ENCODE results near the gene DNAJC17. TPM values are rescaled to one million over a fixed set of nuclear protein-coding genes. Genes with fewer than 3 reads are reported as not detected.

Gene DNAJC17
- total RNA-seq, 1 donor from 2014 or later: 49.3 TPM

- no peak for DNase-seq (ENCODE audit: low spot score)
- Mint-ChIP-seq H3K36me3 (peaks cover 22% of the 10 kb centered on the region), H3K27me3 (ENCODE audit: insufficient read depth, low read depth) (peaks cover 3% of the 10 kb centered on the region), H3K4me1 (peaks cover 3% of the 10 kb centered on the region), H3K9me3 (no peaks in the 10 kb centered on the region), H3K27ac (peak overlapping the region; percentile 4), H3K4me3 (no peak overlapping the region)
- no peak overlapping the region for H2AFZ ChIP-seq (replicated peaks)
- H3K36me3 ChIP-seq: no peaks in the 10 kb centered on the region
- no peak overlapping the region for H3K9ac ChIP-seq
- no peaks in the 10 kb centered on the region for H3K9me3 ChIP-seq (ENCODE audit: low read depth)
- H3F3A ChIP-seq (ENCODE audit: low read depth): no peaks in the 10 kb centered on the region
- no peak overlapping the region for H3K27ac ChIP-seq
- H4K20me1 ChIP-seq (ENCODE audit: low read depth): no peaks in the 10 kb centered on the region
- H3K4me3 ChIP-seq: no peak overlapping the region
- no peak overlapping the region for H3K4me2 ChIP-seq
- H3K27me3 ChIP-seq: no peaks in the 10 kb centered on the region
- no peaks in the 10 kb centered on the region for H3K79me2 ChIP-seq (ENCODE audit: low read depth)
- TF ChIP-seq CTCF (IDR thresholded peaks at IDR 0.05) (no peak), EZH2 (IDR thresholded peaks at IDR 0.05) (no peak), EZH2phosphoT487 (IDR thresholded peaks at IDR 0.05) (no peak)
- no peaks in the 10 kb centered on the region for H3K4me1 ChIP-seq
These were observed 32.3 kb downstream of the DNAJC17 start for GRCh38 chr15:40775007-40775406.

- Histone ChIP-seq H3K4me1 (no peaks in the 10 kb centered on the region), H3K9ac (no peak overlapping the region), H2AFZ (replicated peaks) (no peak overlapping the region), H3K9me3 (ENCODE audit: low read depth) (no peaks in the 10 kb centered on the region), H3K27ac (no peak overlapping the region), H4K20me1 (ENCODE audit: low read depth) (no peaks in the 10 kb centered on the region), H3K79me2 (ENCODE audit: low read depth) (no peaks in the 10 kb centered on the region), H3K4me2 (no peak overlapping the region), H3K4me3 (no peak overlapping the region), H3K36me3 (no peaks in the 10 kb centered on the region), H3F3A (ENCODE audit: low read depth) (no peaks in the 10 kb centered on the region), H3K27me3 (no peaks in the 10 kb centered on the region)
- Mint-ChIP-seq H3K4me1 (peaks cover 9% of the 10 kb centered on the region), H3K36me3 (peaks cover 17% of the 10 kb centered on the region), H3K27me3 (ENCODE audit: insufficient read depth, low read depth) (peaks cover 3% of the 10 kb centered on the region), H3K27ac (no peak overlapping the region), H3K9me3 (no peaks in the 10 kb centered on the region), H3K4me3 (no peak overlapping the region)
- no peak for TF ChIP-seq EZH2 (IDR thresholded peaks at IDR 0.05)
- no peak for TF ChIP-seq EZH2phosphoT487 (IDR thresholded peaks at IDR 0.05)
- no peak for TF ChIP-seq CTCF (IDR thresholded peaks at IDR 0.05)
- DNase-seq (ENCODE audit: low spot score): no peak
These were observed 33.4 kb downstream of the DNAJC17 start for GRCh38 chr15:40773902-40774301.

GRCh38 chr15:40773496-40773895 lies 33.8 kb downstream of the DNAJC17 start:
- Mint-ChIP-seq H3K4me1 (peaks cover 9% of the 10 kb centered on the region), H3K36me3 (peaks cover 18% of the 10 kb centered on the region), H3K4me3 (no peak overlapping the region), H3K27ac (no peak overlapping the region), H3K9me3 (no peaks in the 10 kb centered on the region), H3K27me3 (ENCODE audit: insufficient read depth, low read depth) (peaks cover 3% of the 10 kb centered on the region)
- H3K27ac ChIP-seq: no peak overlapping the region
- H4K20me1 ChIP-seq (ENCODE audit: low read depth): no peaks in the 10 kb centered on the region
- no peaks in the 10 kb centered on the region for H3K4me1 ChIP-seq
- H3K9ac ChIP-seq: no peak overlapping the region
- no peaks in the 10 kb centered on the region for H3K9me3 ChIP-seq (ENCODE audit: low read depth)
- no peak for DNase-seq (ENCODE audit: low spot score)
- TF ChIP-seq EZH2phosphoT487 (IDR thresholded peaks at IDR 0.05) (no peak), CTCF (IDR thresholded peaks at IDR 0.05) (no peak)
- no peak overlapping the region for H3K4me3 ChIP-seq
- H2AFZ ChIP-seq (replicated peaks): no peak overlapping the region
- H3K36me3 ChIP-seq: no peaks in the 10 kb centered on the region
- H3K27me3 ChIP-seq: no peaks in the 10 kb centered on the region
- H3K79me2 ChIP-seq (ENCODE audit: low read depth): no peaks in the 10 kb centered on the region
- no peak overlapping the region for H3K4me2 ChIP-seq
- no peaks in the 10 kb centered on the region for H3F3A ChIP-seq (ENCODE audit: low read depth)

Measured in neural progenitor cell (in vitro differentiated cells).